HepG2 (cell line): ENCODE results near the gene TNRC18. TPM values are rescaled to one million over a fixed set of nuclear protein-coding genes. Genes with fewer than 3 reads are reported as not detected.

Experiments
- ATAC-seq: fragments of 200-7000 bp; cut with Tn5 transposase; 3 replicates; pipeline ENCODE4 v1.9.1; 2020; ENCODE audit warnings: mild to moderate bottlenecking, moderate library complexity
- BruUV-seq: library from RNA; stranded (reverse); fragments of 400-500 nt; replicated peaks from 2 replicates; lab custom pipeline; 2021; lab: Mats Ljungman, UMichigan
- CTCF ChIA-PET: fragments of 300-600 bp; formaldehyde crosslinking; extraction: SDS; loops from one replicate; lab custom pipeline; 2021; ENCODE audit warnings: low total read pairs, inconsistent platforms, low intra/inter-chr PET ratio; lab: Yijun Ruan, JAX
- POLR2A ChIA-PET: fragments of 350-600 bp; sonication (Branson Sonifier 250); formaldehyde crosslinking; loops from one replicate; lab custom pipeline; 2020; ENCODE audit warnings: antibody characterized with exemption, inconsistent platforms; lab: Yijun Ruan, JAX
- DNase-seq: peaks from one replicate; pipeline ENCODE4 v3.0.0-alpha.2; 2015; ENCODE audit warnings: low spot score
- FAIRE-seq: peaks from 3 replicates; lab custom pipeline; 2011; peaks lifted over from hg19 to GRCh38; lab: Jason Lieb, UNC
- H2AFZ ChIP-seq: one replicate; pipeline ENCODE4 v1.6.1; 2011; ENCODE audit warnings: low read length, inconsistent platforms
- H3K27ac ChIP-seq: fragments of 300-600 bp; 3 replicates; pipeline ENCODE4 v1.8.0; 2011; ENCODE audit warnings: mixed run types, mild to moderate bottlenecking, mixed read lengths, low read length, inconsistent platforms; ENCODE audit not compliant: insufficient read depth; ENCODE audit errors: extremely low read length
- H3K27me3 ChIP-seq, 2 experiments: fragments of 200-600 bp in 1 of 2; 2 replicates in 1 of 2; 3 replicates in 1 of 2; pipeline versions ENCODE4 v1.6.0 to v1.8.0; 2011; ENCODE audit warnings: low read length in 2 of 2, mild to moderate bottlenecking in 2 of 2, moderate library complexity in 2 of 2, inconsistent platforms in 1 of 2; ENCODE audit not compliant: insufficient read depth in 2 of 2, control insufficient read depth in 1 of 2
- H3K36me3 ChIP-seq, 2 experiments: fragments of 200-600 bp in 1 of 2; replicated peaks in 1 of 2; 2 replicates in 1 of 2; 3 replicates in 1 of 2; pipeline versions ENCODE4 v1.5.1 to v1.8.0; 2011; ENCODE audit warnings: low read length in 2 of 2, inconsistent platforms in 1 of 2; ENCODE audit not compliant: insufficient read depth in 2 of 2, control insufficient read depth in 1 of 2
- H3K4me1 ChIP-seq: 2 replicates; pipeline ENCODE4 v1.5.1; 2012; ENCODE audit warnings: low read length, inconsistent platforms; ENCODE audit not compliant: insufficient read depth
- H3K4me2 ChIP-seq: 2 replicates; pipeline ENCODE4 v1.6.0; 2011; ENCODE audit warnings: low read depth, low read length, inconsistent platforms
- H3K4me3 ChIP-seq, 3 experiments: fragments of 200-600 bp in 1 of 3; sonication (generic), shearing (Covaris generic) in 1 of 3; replicated peaks in 1 of 3; 2 replicates each; pipeline ENCODE4 v1.5.1; 2011 to 2016; ENCODE audit warnings: low read length in 3 of 3, inconsistent platforms in 2 of 3, low read depth in 2 of 3, mild to moderate bottlenecking in 2 of 3, control low read depth in 1 of 3, mixed read lengths in 1 of 3; ENCODE audit not compliant: insufficient read depth in 1 of 3
- H3K79me2 ChIP-seq: one replicate; pipeline ENCODE4 v1.6.1; 2011; ENCODE audit warnings: low read length, inconsistent platforms; ENCODE audit not compliant: insufficient read depth
- H3K9ac ChIP-seq: 2 replicates; pipeline ENCODE4 v1.6.0; 2011; ENCODE audit warnings: mild to moderate bottlenecking, low read depth, low read length, inconsistent platforms; ENCODE audit not compliant: insufficient read depth
- H3K9me3 ChIP-seq: 2 replicates; pipeline ENCODE4 v1.5.1; 2012; ENCODE audit warnings: mild to moderate bottlenecking, low read length
- H4K20me1 ChIP-seq: 2 replicates; pipeline ENCODE4 v1.6.0; 2011; ENCODE audit warnings: inconsistent platforms, mild to moderate bottlenecking, low read length, moderate library complexity; ENCODE audit not compliant: insufficient read depth
- BHLHE40 ChIP-seq: IDR thresholded peaks from 2 replicates; pipeline ENCODE4 v1.6.1; 2011; ENCODE audit warnings: low read length, improper control_type of control experiment
- CEBPG ChIP-seq: IDR thresholded peaks from 2 replicates; pipeline ENCODE4 v1.6.1; 2016
- ELF1 ChIP-seq: sonication (generic); formaldehyde crosslinking; IDR thresholded peaks from 2 replicates; pipeline ENCODE4 v1.4.0; 2020; ENCODE audit warnings: missing genetic modification reagents
- GFI1 ChIP-seq: sonication (generic); formaldehyde crosslinking; IDR thresholded peaks from 2 replicates; pipeline ENCODE4 v1.5.0; 2020; ENCODE audit warnings: missing genetic modification reagents, mild to moderate bottlenecking, borderline replicate concordance
- HNF4A ChIP-seq: sonication (generic); formaldehyde crosslinking; IDR thresholded peaks from 2 replicates; pipeline ENCODE4 v1.4.0; 2020; ENCODE audit warnings: missing genetic modification reagents
- ISL2 ChIP-seq: sonication (generic); formaldehyde crosslinking; IDR thresholded peaks from 2 replicates; pipeline ENCODE4 v1.5.0; 2020; ENCODE audit warnings: missing genetic modification reagents
- NCOA1 ChIP-seq: sonication (generic); formaldehyde crosslinking; IDR thresholded peaks from 2 replicates; pipeline ENCODE4 v1.9.0; 2021; ENCODE audit warnings: missing genetic modification reagents
- NONO ChIP-seq, 2 experiments: fragments of 450-650 bp in 1 of 2; sonication (generic) in 1 of 2; formaldehyde crosslinking in 1 of 2; IDR thresholded peaks in 1 of 2; conservative IDR thresholded peaks in 1 of 2; 2 replicates each; pipeline versions ENCODE4 v1.6.1 to v1.8.0; 2017 to 2022; ENCODE audit warnings: mild to moderate bottlenecking in 1 of 2, missing genetic modification reagents in 1 of 2, moderate library complexity in 1 of 2
- PAF1 ChIP-seq: IDR thresholded peaks from 2 replicates; pipeline ENCODE4 v1.6.1; 2016; ENCODE audit warnings: missing genetic modification reagents, missing compliant biosample characterization
- PHF20 ChIP-seq: sonication (generic); formaldehyde crosslinking; IDR thresholded peaks from 2 replicates; pipeline ENCODE4 v1.5.0; 2020; ENCODE audit warnings: mild to moderate bottlenecking, missing genetic modification reagents
- SAP130 ChIP-seq: IDR thresholded peaks from 2 replicates; pipeline ENCODE4 v1.6.1; 2016; ENCODE audit warnings: low read depth
- TSC22D2 ChIP-seq: sonication (generic); formaldehyde crosslinking; IDR thresholded peaks from 2 replicates; pipeline ENCODE4 v1.5.1; 2020; ENCODE audit warnings: missing genetic modification reagents, mild to moderate bottlenecking, borderline replicate concordance
- ZEB1 ChIP-seq: IDR thresholded peaks from 2 replicates; pipeline ENCODE4 v1.6.1; 2012; ENCODE audit warnings: mild to moderate bottlenecking, low read depth, inconsistent platforms; ENCODE audit not compliant: insufficient replicate concordance
- ZFP37 ChIP-seq: sonication (generic); formaldehyde crosslinking; IDR thresholded peaks from 2 replicates; pipeline ENCODE4 v1.4.0; 2020; ENCODE audit warnings: missing genetic modification reagents, borderline replicate concordance
- ZNF605 ChIP-seq: sonication (generic); formaldehyde crosslinking; IDR thresholded peaks from 2 replicates; pipeline ENCODE4 v1.8.0; 2022; ENCODE audit warnings: mild to moderate bottlenecking, missing genetic modification reagents
- ZNF672 ChIP-seq: sonication (generic); formaldehyde crosslinking; IDR thresholded peaks from 2 replicates; pipeline ENCODE4 v1.8.1; 2022; ENCODE audit warnings: missing genetic modification reagents
- ZNF772 ChIP-seq: sonication (generic); formaldehyde crosslinking; IDR thresholded peaks from 2 replicates; pipeline ENCODE4 v1.5.0; 2020; ENCODE audit warnings: mild to moderate bottlenecking, missing genetic modification reagents
- WGBS: methylation state at CpG from one replicate; pipeline ENCODE4 v1.1.6; 2017; ENCODE audit warnings: low lambda C conversion rate; 5-methylcytosine and 5-hydroxymethylcytosine counted together
- in situ Hi-C: cut with HindIII; loops from 2 replicates; pipeline ENCODE4 v1.10.0; 2017; ENCODE audit warnings: low pct_unique_long_range_greater_than_20kb; ENCODE audit not compliant: extremely low pct_ligation_motif_present
- intact Hi-C: fragments of 100-400 bp; cut with micrococcal nuclease; formaldehyde crosslinking; loops from one replicate; pipeline ENCODE4 v1.10.0; 2022; ENCODE audit not compliant: unreplicated experiment
- polyA plus RNA-seq, 8 experiments: library from polyadenylated mRNA; depleted of rRNA in 3 of 8; stranded (reverse) in 7 of 8; unstranded in 1 of 8; fragments of >200 nt; fragmentation: Illumina TruSeq in 4 of 8; extraction: Trizol in 4 of 8; gene quantifications; 2 replicates each; pipeline versions ENCODE4 v1.2.1 to v1.2.3, GENCODE V29; 2011 to 2016; ENCODE audit warnings: low read depth in 4 of 8, missing spikeins in 1 of 8, mixed read lengths in 1 of 8; ENCODE audit not compliant: insufficient read depth in 1 of 8
- total RNA-seq, 5 experiments: library from RNA; depleted of rRNA; stranded (reverse); fragments of >200 nt; fragmentation: Illumina TruSeq; extraction: Trizol; gene quantifications; 2 replicates each; pipeline ENCODE4 v1.2.3, GENCODE V29; 2016; ENCODE audit warnings: low read depth in 1 of 5
- TF ChIP-seq, protein P1 (sequence below): IDR thresholded peaks from 2 replicates; pipeline ENCODE4 v1.6.1; 2016
- TF ChIP-seq, protein P2 (sequence below): sonication (generic); formaldehyde crosslinking; IDR thresholded peaks from 2 replicates; pipeline ENCODE4 v1.8.0; 2022; ENCODE audit warnings: missing genetic modification reagents, mild to moderate bottlenecking, inconsistent platforms, borderline replicate concordance
- TF ChIP-seq, protein P3 (sequence below): sonication (generic); formaldehyde crosslinking; IDR thresholded peaks from 2 replicates; pipeline ENCODE4 v1.5.1; 2020; ENCODE audit warnings: missing genetic modification reagents, mild to moderate bottlenecking, borderline replicate concordance

TNRC18 gene
- total and polyA plus RNA-seq, 2 of the 13 experiments (the other 11 are each of a cell fraction or from before 2014, with no cell fraction given): 11.7 to 17.4 TPM

DNA sequence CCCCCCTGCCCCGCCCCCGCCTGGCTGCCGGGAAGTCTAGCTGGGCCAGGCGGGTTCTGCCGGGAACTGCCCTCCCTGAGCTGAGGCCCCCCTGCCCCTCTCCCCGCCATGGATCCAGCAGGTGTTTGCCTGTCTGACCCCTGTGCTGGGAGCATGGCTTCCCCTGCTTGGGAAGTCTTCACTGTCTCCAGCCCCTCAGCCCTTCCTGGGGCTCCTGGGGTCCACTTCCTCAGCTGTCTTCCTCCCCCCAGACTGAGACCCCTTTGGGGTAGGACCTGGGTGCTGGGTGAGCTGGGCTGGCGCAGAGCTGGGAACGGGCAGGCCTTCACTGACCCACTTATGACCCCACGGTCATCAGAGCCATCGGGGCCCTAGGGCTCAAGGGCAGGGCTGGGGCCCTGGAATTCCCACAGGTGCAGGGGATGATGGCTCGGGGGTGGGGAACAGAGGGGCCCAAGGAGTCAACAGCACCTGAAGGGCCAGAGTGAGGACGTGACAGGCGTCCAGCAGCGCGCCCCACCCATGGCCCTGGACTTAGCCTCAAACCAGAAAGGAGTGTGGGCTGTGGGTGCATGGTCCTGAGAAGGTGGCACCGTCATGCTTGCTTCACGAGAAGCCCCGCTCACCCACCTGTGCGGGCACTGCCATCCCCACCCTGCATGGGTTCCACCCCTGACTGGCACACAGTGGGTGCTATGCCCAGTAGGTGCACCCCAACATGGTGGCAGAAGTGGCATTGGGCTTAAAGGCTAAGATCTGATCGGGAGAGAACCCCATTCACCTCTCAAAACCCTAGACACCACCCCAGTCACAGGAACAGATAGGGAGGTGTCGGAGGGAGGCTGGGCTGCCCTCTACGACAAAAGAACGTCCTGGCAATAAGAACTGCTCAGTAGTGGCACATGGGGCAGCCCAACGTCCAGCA is 16.2 kb upstream of the TNRC18 start:
- FAIRE-seq (no peak), DNase-seq (peak; percentile 32), ATAC-seq (peak; percentile 57)
- in situ Hi-C loops (no loop called here), intact Hi-C loops (no loop called here)
- Histone ChIP-seq H3K4me3 (peak overlapping the region in 1 of 3 experiments; percentile 60; a peak in 2 of 6 replicates), H4K20me1 (no peaks in the 10 kb centered on the region), H3K79me2 (peaks cover 2% of the 10 kb centered on the region), H3K27ac (peak overlapping the region; percentile 43), H3K4me1 (peaks cover 52% of the 10 kb centered on the region), H3K4me2 (peak overlapping the region; percentile 79), H3K9ac (peak overlapping the region; percentile 56; the same call in 1 of the 2 replicates), H2AFZ (no peak overlapping the region), H3K36me3 (no peaks in the 10 kb centered on the region), H3K9me3 (peaks cover 6% of the 10 kb centered on the region; the same call in 1 of the 2 replicates), H3K27me3 (no peaks in the 10 kb centered on the region)
- WGBS: 88% methylated on average over 9 of the region's 24 CpGs
- POLR2A ChIA-PET: interaction anchor here (0.9 to 1.2 kb wide), 3 partner anchors 9 to 36 kb away, joined by 3 to 4 read pairs (median 3); no protein-coding TSS in a partner anchor
- no TSS peak for BruUV-seq
- CTCF ChIA-PET: no interaction called here
- no peak for TF ChIP-seq BHLHE40
- no peak for TF ChIP-seq PHF20
- TF ChIP-seq GFI1 (CRISPR knock-in tag): no peak
- TF ChIP-seq CEBPG: no peak
- no peak for TF ChIP-seq ZNF672 (CRISPR knock-in tag)
- TF ChIP-seq, protein P1, sequence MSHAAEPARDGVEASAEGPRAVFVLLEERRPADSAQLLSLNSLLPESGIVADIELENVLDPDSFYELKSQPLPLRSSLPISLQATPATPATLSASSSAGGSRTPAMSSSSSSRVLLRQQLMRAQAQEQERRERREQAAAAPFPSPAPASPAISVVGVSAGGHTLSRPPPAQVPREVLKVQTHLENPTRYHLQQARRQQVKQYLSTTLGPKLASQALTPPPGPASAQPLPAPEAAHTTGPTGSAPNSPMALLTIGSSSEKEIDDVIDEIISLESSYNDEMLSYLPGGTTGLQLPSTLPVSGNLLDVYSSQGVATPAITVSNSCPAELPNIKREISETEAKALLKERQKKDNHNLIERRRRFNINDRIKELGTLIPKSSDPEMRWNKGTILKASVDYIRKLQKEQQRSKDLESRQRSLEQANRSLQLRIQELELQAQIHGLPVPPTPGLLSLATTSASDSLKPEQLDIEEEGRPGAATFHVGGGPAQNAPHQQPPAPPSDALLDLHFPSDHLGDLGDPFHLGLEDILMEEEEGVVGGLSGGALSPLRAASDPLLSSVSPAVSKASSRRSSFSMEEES (CRISPR knock-in tag): no peak
- TF ChIP-seq HNF4A (CRISPR knock-in tag): peak; percentile 6; the same call in 1 of the 2 replicates
- TF ChIP-seq PAF1 (CRISPR knock-in tag): no peak; the same call in 1 of the 2 replicates
- no peak for TF ChIP-seq TSC22D2 (CRISPR knock-in tag)
- TF ChIP-seq ZNF605 (CRISPR knock-in tag): no peak
- no peak for TF ChIP-seq ZFP37 (CRISPR knock-in tag)
- TF ChIP-seq ISL2: peak; percentile 14; the same call in 1 of the 2 replicates
- 0 out of 2 replicates have a peak, but pooled peaks have one; percentile 17 for TF ChIP-seq ZNF772
- TF ChIP-seq NCOA1: no peak
- peak; percentile 50 for TF ChIP-seq SAP130
- no peak for TF ChIP-seq ZEB1
- TF ChIP-seq, protein P2, sequence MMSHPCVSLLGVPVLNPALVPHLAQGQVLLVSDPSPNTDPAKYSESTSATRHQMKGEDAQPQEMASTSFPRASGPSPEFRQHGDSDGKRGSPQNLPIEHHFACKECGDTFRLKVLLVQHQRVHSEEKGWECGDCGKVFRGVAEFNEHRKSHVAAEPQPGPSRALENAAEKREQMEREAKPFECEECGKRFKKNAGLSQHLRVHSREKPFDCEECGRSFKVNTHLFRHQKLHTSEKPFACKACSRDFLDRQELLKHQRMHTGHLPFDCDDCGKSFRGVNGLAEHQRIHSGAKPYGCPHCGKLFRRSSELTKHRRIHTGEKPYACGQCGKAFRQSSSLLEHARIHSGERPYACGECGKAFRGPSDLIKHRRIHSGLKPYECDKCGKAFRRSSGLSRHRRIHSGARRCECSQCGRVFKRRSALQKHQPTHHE: 0 out of 2 replicates have a peak, but pooled peaks have one; percentile 33
- TF ChIP-seq ELF1 (CRISPR knock-in tag): no peak
- no peak for TF ChIP-seq NONO (IDR thresholded peaks at IDR 0.05)
- TF ChIP-seq NONO (CRISPR knock-in tag; conservative IDR thresholded peaks at IDR 0.05): no peak
- TF ChIP-seq, protein P3, sequence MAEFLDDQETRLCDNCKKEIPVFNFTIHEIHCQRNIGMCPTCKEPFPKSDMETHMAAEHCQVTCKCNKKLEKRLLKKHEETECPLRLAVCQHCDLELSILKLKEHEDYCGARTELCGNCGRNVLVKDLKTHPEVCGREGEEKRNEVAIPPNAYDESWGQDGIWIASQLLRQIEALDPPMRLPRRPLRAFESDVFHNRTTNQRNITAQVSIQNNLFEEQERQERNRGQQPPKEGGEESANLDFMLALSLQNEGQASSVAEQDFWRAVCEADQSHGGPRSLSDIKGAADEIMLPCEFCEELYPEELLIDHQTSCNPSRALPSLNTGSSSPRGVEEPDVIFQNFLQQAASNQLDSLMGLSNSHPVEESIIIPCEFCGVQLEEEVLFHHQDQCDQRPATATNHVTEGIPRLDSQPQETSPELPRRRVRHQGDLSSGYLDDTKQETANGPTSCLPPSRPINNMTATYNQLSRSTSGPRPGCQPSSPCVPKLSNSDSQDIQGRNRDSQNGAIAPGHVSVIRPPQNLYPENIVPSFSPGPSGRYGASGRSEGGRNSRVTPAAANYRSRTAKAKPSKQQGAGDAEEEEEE (CRISPR knock-in tag): no peak
